NCI-H345 (cell line): ENCODE results near the gene IL6.

Experiments
- DNase-seq: peaks from one replicate; lab custom pipeline; 2025; lab: John Stamatoyannopoulos, UW

The IL6 gene

GRCh38 chr7:22781230-22781711 lies 54.3 kb downstream of the IL6 start:
- DNase-seq = no peak
